Pulmonary artery endothelial cell (primary cell): ENCODE data around the gene INKA1. TPM values are rescaled to one million over a fixed set of nuclear protein-coding genes. Genes with fewer than 3 reads are reported as not detected.
"Not testable (repeated sequence)": the region's sequence is repeated elsewhere in the genome, so short reads cannot be mapped to it uniquely, and the experiment has no call there.

Experiments
- DNase-seq: peaks from one replicate; pipeline ENCODE4 v3.0.0-alpha.2; 2011; ENCODE audit warnings: low read depth, low spot score
- total RNA-seq: library from RNA; depleted of rRNA; stranded (reverse); fragments of >200 nt; gene quantifications from 2 replicates; pipeline ENCODE4 v1.2.3, GENCODE V29; 2014

Gene INKA1
- total RNA-seq, 1 donor from 2014 or later: 20.4 TPM

DNA sequence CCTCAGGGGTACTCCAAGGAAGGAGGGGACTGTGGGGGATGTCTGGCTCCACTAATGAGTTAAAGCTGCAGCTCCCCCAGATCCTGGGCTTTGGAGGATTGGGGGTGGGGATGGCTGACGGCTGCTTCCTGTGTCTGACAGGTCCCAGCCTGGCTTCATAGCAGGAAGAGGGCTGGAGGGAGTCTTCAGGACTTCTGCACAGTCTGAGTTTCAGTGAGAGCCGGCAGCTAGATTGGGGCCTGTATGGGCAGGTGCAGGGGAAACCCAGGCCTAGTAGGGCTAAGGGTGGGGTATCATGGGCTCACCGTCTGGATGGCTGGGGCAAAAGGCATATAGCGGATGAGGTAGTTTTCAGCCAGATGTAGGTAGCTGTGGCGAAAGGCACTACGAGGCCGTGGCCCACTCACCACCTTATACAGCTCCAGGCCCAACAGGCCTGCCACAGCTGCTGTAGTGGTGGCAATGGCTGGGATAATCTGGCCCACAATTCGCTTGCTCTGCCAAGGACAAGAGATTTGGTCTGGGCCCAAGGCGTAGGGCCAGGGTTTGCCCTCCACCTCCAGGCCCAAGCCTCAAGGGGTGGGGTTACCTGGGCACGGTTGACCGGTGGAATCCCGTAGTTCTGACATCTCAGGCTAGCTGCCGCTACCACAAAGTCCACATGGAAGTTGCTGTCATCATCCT, 4.5 kb downstream of the INKA1 start:
- no peak for DNase-seq

DNA sequence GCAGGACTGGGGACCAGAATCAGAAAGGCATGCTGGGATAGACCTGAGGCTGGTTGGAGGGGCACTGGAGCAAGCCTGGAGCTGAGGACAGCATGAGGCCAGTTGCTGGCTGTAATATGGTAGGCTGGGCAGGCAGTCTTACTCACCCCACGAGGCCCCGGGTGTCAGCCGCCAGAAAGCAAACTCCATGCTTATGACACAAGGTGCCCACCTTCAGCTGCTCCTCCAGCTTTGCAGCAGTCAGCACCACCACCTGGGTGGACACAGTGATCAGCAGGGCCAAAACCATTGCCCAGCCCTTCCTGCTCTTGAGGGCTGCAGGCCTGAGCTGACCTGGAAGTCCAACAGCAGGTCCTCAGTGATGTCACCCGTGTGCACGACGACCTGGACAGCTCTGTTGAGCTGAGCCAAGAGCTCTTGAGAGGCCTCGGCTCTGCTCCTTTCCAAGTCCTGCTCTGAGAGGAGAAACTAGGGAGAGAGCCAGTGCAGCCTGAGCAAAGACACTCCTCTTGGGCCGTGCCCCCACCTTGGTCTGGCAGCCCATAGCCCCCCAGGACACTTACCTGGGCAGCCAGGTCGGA, 9.9 kb downstream of the INKA1 start:
- no peak for DNase-seq

DNA sequence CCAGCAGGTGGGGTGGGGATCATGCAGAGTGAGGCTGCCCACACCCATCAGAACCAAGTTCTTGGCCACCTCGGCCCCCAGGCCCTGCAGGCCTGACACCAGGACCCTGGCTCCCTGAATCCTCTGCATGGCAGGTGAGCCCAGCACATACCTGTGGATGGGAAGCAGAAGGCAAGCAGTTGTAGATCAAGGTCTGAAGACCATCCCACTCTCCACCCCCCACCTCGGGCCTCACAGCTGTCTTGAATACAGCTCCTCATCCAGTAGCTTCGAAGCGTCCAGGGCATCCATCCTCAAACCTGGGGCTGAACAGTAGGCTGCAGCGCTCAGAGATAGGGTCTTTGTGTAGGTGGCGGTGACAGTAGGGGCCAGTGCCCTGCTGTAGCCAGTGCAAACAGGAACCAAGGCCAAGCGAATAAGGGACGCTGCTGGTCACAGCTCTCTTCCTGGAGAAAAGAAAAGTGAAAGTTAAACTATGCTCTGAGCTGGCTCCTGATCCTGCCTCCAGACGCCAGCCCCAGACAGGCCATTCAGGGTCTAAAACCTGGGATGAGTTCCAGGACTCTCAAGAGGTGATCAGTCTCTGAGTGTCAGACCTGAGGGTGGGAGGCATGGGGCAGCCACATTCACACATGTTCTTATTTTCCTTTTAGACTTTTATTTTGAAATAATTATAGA, 10.6 kb downstream of the INKA1 start, which contains the start of gene UBA7:
TSS of gene UBA7 (minus strand) at position 457 of the 678 bp plus-strand sequence. CDS start at position 291, 166 bp downstream.
- no peak for DNase-seq

DNA sequence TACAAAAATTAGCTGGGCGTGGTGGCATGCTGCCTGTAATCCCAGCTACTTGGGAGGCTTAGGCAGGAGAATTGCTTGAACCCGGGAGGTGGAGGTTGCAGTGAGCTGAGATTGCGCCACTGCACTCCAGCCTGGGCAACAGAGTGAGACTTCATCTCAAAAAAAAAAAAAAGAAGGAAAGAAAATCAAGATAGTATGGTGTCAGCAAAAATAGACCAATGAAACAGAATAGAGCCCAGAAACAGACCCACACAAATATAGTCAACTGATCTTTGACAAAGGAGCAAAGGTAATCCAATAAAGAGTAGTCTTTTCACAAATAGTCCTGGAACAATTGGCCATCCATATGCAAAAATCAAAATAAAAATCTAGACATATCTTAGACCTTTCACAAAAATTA, 20.1 kb downstream of the INKA1 start:
- DNase-seq: not testable (repeated sequence)

DNA sequence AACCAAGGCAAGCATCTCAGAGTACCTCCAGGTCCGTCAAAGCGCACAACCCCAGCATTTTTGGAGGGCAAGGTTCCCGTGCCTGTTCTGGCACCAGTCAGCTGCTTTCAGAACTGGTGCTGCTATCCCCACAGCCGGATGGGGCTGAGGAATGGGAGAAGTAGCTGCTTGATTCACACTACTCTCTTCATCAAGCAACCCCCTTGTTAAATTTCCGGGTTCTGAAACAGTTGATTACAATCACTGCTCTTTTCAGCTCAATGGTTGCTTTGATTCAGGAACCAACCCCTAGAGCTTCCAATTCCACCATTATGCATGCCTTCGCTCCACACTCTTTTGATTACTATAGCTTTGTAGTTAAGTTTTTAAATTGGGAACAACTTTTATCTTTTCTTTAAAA, 23.0 kb downstream of the INKA1 start:
- no peak for DNase-seq

DNA sequence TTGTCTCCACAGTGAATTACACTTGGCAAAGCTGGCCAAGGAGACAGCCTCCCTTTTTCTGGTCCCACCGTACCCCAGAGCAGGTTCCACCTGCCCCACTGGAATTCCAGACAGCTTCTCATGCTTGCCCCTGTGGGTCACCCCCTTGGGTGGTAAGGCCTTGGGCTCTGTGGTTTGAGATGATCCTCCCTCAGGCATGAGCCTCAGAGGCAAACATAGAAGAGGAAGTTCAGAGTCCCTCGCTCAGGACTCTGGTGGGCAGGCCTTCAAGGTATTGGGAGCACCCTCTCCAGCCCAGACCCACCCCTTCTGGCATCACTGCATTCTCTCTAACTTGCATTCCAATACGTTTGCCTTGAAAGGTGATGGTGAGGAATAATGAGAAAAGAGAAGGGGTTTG, 28.3 kb downstream of the INKA1 start:
- no peak for DNase-seq

DNA sequence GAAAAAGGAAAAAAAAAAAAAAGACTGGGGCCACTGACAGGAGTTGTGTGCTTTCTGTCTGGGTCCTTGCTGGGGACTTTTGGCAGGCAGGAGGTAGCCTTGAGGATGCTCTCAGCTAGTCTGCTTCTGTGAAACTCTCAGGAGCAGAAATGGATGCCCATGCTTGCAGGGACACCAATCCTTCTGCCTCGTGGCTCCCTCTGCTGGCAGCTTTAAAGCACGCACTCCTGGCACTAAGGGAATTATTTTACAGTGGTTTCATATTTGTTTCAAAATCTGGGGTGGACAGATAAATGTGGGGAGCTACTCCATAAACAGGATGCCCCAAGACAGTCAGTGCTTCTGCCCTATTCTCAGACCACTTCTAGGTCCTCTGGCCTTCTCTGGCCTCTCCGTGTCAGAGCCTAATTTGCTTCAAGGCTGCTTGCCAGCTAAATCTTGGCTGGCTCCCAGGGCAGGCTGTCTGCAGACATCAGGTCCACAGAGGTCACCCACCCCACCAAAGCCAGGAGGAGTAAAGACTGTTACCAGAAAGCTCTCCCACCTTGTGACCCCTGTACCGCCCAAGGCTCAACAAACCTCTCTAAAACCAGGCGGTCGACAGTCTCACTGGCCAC, 36.2 kb downstream of the INKA1 start:
- peak; percentile 50 for DNase-seq

DNA sequence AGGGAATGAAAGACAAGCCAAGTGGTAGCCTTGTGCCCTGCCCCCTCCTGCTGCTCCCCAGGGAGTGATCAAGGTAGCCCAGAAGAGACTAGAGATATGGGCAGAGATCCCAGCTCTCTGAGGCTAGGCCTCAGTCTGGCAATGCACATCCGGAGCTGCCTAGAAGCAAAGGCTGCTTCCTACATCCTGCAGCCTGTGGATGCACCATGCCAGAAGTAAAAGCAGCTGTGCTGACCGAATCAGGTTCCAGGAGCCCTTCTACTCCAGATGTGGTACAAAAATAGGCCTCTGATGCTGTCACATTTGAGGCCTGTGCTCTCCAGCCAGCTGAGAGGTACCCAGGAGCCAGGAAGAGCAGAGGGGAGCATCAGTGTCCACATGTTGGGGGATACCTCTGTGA, 37.3 kb downstream of the INKA1 start:
- no peak for DNase-seq

DNA sequence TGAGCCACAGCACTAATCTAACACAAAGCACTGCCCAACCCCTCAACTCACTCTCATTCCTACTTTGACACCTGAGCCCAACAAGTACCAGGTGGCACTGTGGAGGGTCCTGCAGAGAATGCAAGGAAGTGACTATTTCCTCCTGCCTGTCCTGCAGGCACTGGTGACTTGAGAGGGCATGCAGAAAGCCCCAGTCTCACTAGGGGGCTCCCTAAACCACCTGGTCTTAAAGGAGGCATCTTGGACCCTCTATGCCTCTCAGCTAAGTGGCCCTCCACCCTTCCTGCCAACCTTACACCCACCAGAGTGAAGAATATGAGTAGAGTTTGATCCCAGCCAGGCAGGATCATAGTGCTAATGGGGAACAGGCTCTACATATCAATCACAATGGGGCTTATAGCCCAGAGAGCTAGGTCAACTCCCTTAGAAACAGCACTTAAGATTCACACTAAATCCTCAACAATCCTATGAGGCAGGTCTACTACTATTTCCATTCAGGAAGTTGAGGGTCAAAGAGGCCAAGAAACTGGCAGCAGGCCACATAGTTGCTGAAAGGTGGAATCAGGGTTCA, 38.1 kb downstream of the INKA1 start:
- DNase-seq: no peak

DNA sequence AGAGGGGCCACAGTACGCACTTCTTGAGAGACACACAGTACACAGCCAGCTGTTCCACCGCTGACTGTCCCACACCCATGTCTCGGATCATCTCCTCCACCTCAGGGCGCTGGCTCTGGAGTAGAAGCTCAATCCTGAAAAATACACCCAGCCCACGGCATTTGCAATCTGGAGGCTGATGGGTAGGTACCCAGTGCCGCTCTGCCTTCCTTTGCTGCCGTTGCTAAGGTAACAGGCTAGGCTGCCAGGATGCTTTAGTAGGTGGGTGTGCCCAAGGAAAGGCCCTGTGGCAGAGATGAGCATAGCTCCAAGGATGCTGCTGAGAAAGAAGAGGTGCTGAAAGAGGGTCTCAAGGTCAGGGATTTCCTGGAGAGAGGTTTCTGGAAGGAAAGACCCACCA, 38.7 kb downstream of the INKA1 start:
- DNase-seq: no peak

DNA sequence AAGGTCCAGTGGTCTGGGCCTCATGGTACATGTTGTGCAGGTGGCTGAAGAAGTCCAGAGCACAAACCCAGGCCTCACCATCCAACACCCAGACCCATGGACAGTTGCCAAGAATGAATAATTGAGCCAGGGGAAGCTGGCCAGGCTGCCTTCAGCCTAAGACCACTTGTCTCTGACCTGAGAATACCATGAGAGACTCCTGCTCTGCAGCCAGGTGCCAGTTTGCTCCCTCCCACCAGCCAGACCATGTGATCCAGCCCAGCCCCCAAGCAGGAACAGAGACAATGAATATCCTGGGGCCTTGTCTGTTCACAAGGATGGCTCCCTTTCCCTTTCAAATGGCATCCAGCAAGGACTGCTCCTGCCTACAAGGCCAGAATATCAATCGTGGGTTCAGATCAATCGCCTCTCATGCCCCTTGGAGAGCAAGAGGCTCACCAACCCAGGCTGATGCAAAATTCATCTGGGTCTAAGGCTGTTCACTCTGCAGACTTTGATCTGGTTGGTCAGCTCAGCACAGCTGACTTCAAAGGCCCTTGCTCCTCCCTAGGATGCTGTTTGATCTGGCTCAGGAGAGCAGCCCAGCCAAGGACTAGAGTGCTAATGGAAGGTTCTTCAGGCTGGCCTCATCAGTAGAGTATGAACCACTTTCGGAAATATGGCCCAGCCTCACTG, 39.9 kb downstream of the INKA1 start:
- no peak for DNase-seq

DNA sequence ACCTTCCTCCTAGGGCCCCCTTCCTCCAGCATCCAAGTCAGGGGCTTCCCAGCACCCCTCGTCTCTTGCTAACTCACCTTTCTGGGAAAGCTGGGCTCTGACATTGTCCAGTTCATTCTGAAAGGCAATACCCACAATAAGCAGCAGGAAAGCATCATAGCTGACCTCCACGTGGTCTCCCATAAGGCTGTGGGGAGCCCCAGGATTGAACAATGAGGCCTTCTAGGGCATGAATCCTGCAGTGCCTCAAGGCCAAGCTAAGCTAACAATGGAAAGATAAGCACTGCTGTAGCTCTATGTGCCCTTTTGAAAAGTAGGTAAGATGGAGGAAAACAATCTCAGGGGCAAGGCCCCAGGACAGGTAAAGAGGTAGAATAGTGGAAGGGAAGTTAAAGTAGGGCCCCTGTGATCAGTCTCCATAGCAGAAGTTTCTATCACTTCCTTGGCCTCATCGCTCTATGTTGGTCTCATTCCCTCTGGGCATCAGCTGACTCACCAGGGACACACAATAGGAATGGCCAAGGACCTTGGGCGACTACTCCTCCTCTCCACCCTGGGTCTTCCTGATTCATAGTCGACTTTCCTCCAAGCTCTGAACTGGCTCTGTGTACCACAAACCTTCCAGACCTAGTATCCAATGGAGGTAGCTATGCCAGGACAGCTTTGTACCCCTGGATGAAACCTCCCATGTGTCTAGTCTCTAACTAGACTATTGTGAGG, 41.6 kb downstream of the INKA1 start:
- no peak for DNase-seq

DNA sequence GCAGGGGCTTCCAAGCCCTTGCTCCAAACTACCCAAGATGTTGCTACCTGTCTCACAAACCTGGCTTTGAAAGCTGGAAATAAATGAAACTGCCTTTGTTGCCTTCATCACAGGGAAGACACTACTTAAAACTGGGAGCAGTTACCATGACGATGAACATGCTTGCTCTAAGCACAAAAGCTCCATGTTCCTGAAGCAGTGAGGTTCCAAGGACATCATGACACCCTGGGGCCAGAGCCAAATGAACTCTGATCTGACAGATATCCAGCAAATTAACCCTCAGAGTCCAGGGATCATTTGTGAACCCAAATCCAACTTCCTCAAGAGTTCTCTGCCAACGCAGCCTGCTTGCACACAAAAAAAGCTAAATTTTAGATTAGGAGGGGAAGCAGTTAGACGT, 42.6 kb downstream of the INKA1 start:
- no peak for DNase-seq

Other genes starting within 250 kb of the INKA1 start
- under 0.01 TPM in 2 replicates for gene BSN, start 248.8 kb upstream of the INKA1 start, total RNA-seq
- gene APEH, start 128.9 kb upstream of the INKA1 start, total RNA-seq: 104 and 128 TPM in 2 replicates
- 2.2 and 2.8 TPM in 2 replicates for gene MST1, start 113.8 kb upstream of the INKA1 start, total RNA-seq
- gene RNF123, start 113.7 kb upstream of the INKA1 start, total RNA-seq: 20.4 and 25.6 TPM in 2 replicates
- gene AMIGO3, start 83.6 kb upstream of the INKA1 start, total RNA-seq: not detected in 2 replicates
- 51.2 and 75.5 TPM in 2 replicates for gene GMPPB, start 79.3 kb upstream of the INKA1 start, total RNA-seq
- gene IP6K1, start 16.7 kb upstream of the INKA1 start, total RNA-seq: 46.7 and 66.8 TPM in 2 replicates
- gene CDHR4, start 3.4 kb upstream of the INKA1 start, total RNA-seq: not detected in 2 replicates
- gene UBA7, start 10.7 kb downstream of the INKA1 start, total RNA-seq: 29.5 and 42.2 TPM in 2 replicates
- 4.4 and 5.1 TPM in 2 replicates for gene TRAIP, start 53.3 kb downstream of the INKA1 start, total RNA-seq
- under 0.01 and 0.04 TPM in 2 replicates for gene CAMKV, start 66.6 kb downstream of the INKA1 start, total RNA-seq
- 0.99 and 1.0 TPM in 2 replicates for gene MST1R, start 100.6 kb downstream of the INKA1 start, total RNA-seq
- 15.4 and 27.8 TPM in 2 replicates for gene MON1A, start 126.5 kb downstream of the INKA1 start, total RNA-seq
- 29.9 and 43.2 TPM in 2 replicates for gene RBM6, start 136.9 kb downstream of the INKA1 start, total RNA-seq